ENCODE measurements around the gene COMMD6. TPM values are rescaled to one million over a fixed set of nuclear protein-coding genes. Genes with fewer than 3 reads are reported as not detected.
"Not testable (repeated sequence)": the region's sequence is repeated elsewhere in the genome, so short reads cannot be mapped to it uniquely, and the experiment has no call there.

COMMD6 gene
- polyA plus RNA-seq, 2 donors, result 68.8 to 72.7 TPM

DNA sequence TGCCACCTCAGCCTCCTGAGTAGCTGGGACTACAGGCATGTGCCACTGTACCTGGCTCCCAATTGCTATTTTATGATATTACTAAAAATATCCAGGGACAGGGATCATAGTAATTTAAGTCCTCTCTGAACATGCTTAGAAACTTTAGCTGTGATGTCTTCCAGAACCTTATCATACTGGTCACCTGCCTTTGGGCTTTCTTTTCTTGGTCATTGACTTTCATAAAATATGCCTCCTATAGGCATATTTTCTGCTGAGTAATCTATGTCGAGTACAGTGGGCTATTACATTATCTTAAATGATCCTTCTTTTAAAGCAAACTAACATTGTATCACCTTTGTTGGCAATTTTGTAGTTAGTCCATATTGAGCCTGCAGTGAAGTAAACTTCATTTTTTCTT lies 18.2 kb upstream of the COMMD6 start:
- 78 to 82% methylated on average over 1 of the region's 1 CpG for WGBS, 2 donors
- no peaks in the 10 kb centered on the region for H3K27me3 ChIP-seq (ENCODE audit: control insufficient read depth in 1 of 2, insufficient read depth in 2 of 2, low read length in 2 of 2)
- H3K36me3 ChIP-seq (ENCODE audit: control insufficient read depth in 2 of 2, insufficient read depth in 2 of 2, low read length in 1 of 2), result peaks cover 4 to 5% of the 10 kb centered on the region in 2 donors
- no peaks in the 10 kb centered on the region for H3K9me3 ChIP-seq (ENCODE audit: control insufficient read depth in 2 of 2, insufficient read depth in 1 of 2, low read depth in 1 of 2, low read length in 1 of 2)
- no peaks in the 10 kb centered on the region for H3K4me1 ChIP-seq (ENCODE audit: control insufficient read depth in 2 of 2, insufficient read depth in 2 of 2, low read length in 1 of 2)
- H3K4me3 ChIP-seq (ENCODE audit: low read depth in 1 of 2, low read length in 2 of 2), result no peak overlapping the region
- no peak overlapping the region for H3K27ac ChIP-seq (ENCODE audit: low read depth in 2 of 2, low read length in 1 of 2)

DNA sequence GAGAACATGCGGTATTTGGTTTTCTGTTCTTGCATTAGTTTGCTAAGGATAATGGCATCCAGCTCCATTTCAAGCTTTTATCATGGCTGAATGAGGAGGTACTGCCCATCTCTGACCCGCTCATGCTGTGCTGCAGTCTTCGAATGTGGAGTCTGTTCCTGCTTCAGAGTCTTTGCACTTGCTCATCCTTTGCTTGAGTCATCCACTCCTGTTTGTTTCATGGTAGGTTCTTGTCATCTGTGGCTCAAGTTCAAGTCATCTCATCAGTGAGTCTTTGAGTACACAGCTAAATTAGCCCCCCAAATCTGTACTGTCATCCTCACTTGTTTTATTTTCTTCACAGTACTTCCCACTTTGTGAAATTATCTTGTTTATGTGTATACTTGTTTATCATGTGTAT lies 17.3 kb upstream of the COMMD6 start:
- peaks cover 4% of the 10 kb centered on the region in 2 donors for H3K36me3 ChIP-seq (ENCODE audit: control insufficient read depth in 2 of 2, insufficient read depth in 2 of 2, low read length in 1 of 2)
- no peaks in the 10 kb centered on the region for H3K9me3 ChIP-seq (ENCODE audit: control insufficient read depth in 2 of 2, insufficient read depth in 1 of 2, low read depth in 1 of 2, low read length in 1 of 2)
- WGBS, 2 donors, result 94 to 95% methylated on average over 3 of the region's 3 CpGs
- H3K27ac ChIP-seq (ENCODE audit: low read depth in 2 of 2, low read length in 1 of 2), result no peak overlapping the region
- H3K4me1 ChIP-seq (ENCODE audit: control insufficient read depth in 2 of 2, insufficient read depth in 2 of 2, low read length in 1 of 2), result no peaks in the 10 kb centered on the region
- no peak overlapping the region for H3K4me3 ChIP-seq (ENCODE audit: low read depth in 1 of 2, low read length in 2 of 2)
- H3K27me3 ChIP-seq (ENCODE audit: control insufficient read depth in 1 of 2, insufficient read depth in 2 of 2, low read length in 2 of 2), result no peaks in the 10 kb centered on the region

DNA sequence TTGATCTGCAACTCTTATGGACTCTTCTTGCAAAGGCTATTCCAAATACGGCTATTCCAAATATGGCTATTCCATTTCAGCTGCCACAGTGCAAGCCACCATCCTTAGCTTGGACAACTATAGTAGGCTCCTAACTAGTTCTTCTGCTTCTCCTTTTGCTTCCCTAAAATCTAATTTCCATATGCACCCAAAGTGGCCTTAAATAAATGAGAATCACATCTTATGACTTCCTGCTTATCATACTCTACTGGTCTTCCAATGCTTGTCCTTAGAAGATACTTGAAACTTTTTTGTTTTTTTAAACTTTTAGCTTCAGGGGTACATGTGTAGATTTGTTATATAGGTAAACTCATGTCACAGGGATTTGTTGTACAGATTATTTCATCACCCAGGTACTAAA lies 16.8 kb upstream of the COMMD6 start:
- Histone ChIP-seq H3K4me1 (ENCODE audit: control insufficient read depth in 2 of 2, insufficient read depth in 2 of 2, low read length in 1 of 2) (no peaks in the 10 kb centered on the region), H3K27me3 (ENCODE audit: control insufficient read depth in 1 of 2, insufficient read depth in 2 of 2, low read length in 2 of 2) (no peaks in the 10 kb centered on the region), H3K36me3 (ENCODE audit: control insufficient read depth in 2 of 2, insufficient read depth in 2 of 2, low read length in 1 of 2) (peaks cover 4% of the 10 kb centered on the region in 2 donors), H3K27ac (ENCODE audit: low read depth in 2 of 2, low read length in 1 of 2) (no peak overlapping the region), H3K4me3 (ENCODE audit: low read depth in 1 of 2, low read length in 2 of 2) (no peak overlapping the region), H3K9me3 (ENCODE audit: control insufficient read depth in 2 of 2, insufficient read depth in 1 of 2, low read depth in 1 of 2, low read length in 1 of 2) (no peaks in the 10 kb centered on the region)
- WGBS, 2 donors, result 93 to 97% methylated on average over 1 of the region's 1 CpG

DNA sequence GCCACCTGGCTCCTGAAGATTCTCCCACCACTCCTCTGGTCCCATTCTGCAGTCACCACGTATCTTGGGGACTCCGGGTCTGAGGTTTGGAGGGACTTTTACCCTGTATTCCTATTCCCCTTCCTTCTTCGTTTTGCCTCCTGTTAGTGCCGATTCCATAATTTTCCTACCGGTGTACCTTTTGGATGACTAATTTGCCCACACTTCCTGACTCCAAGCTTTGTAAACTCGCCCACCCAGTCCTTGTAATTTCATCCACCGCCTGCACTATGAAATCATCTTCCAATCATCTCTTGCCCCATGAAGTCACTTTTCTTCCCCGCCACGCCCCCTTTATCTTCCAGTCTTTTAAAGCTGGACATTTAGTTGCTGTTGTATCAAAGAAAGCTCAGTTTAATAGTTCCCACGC lies 12.5 kb upstream of the COMMD6 start:
- Histone ChIP-seq H3K27me3 (ENCODE audit: control insufficient read depth in 1 of 2, insufficient read depth in 2 of 2, low read length in 2 of 2) (no peaks in the 10 kb centered on the region), H3K4me1 (ENCODE audit: control insufficient read depth in 2 of 2, insufficient read depth in 2 of 2, low read length in 1 of 2) (no peaks in the 10 kb centered on the region), H3K9me3 (ENCODE audit: control insufficient read depth in 2 of 2, insufficient read depth in 1 of 2, low read depth in 1 of 2, low read length in 1 of 2) (no peaks in the 10 kb centered on the region), H3K27ac (ENCODE audit: low read depth in 2 of 2, low read length in 1 of 2) (peak overlapping the region; percentile 77 to 84), H3K4me3 (ENCODE audit: low read depth in 1 of 2, low read length in 2 of 2) (peak overlapping the region; percentile 96 to 98), H3K36me3 (ENCODE audit: control insufficient read depth in 2 of 2, insufficient read depth in 2 of 2, low read length in 1 of 2) (peaks cover 3 to 4% of the 10 kb centered on the region in 2 donors)
- WGBS, 2 donors, result 2% methylated on average over 10 of the region's 10 CpGs

GRCh38 chr13:75549262-75550158 lies 11.9 kb upstream of the COMMD6 start, which contains the start of gene UCHL3:
Gene UCHL3 (plus strand): TSS chr13:75549791. CDS start chr13:75549821, 30 bp downstream.
- H3K27ac ChIP-seq (ENCODE audit: low read depth in 2 of 2, low read length in 1 of 2), result peak within 1 kb of the TSS; percentile 77 to 84
- no peaks in the 10 kb centered on the region for H3K4me1 ChIP-seq (ENCODE audit: control insufficient read depth in 2 of 2, insufficient read depth in 2 of 2, low read length in 1 of 2)
- WGBS, 2 donors, result 0% methylated on average over 63 to 74 of the region's 74 CpGs
- no peaks in the 10 kb centered on the region for H3K27me3 ChIP-seq (ENCODE audit: control insufficient read depth in 1 of 2, insufficient read depth in 2 of 2, low read length in 2 of 2)
- H3K4me3 ChIP-seq (ENCODE audit: low read depth in 1 of 2, low read length in 2 of 2), result peak within 1 kb of the TSS; percentile 96 to 98
- no peaks in the 10 kb centered on the region for H3K36me3 ChIP-seq (ENCODE audit: control insufficient read depth in 2 of 2, insufficient read depth in 2 of 2, low read length in 1 of 2)
- H3K9me3 ChIP-seq (ENCODE audit: control insufficient read depth in 2 of 2, insufficient read depth in 1 of 2, low read depth in 1 of 2, low read length in 1 of 2), result no peaks in the 10 kb centered on the region

DNA sequence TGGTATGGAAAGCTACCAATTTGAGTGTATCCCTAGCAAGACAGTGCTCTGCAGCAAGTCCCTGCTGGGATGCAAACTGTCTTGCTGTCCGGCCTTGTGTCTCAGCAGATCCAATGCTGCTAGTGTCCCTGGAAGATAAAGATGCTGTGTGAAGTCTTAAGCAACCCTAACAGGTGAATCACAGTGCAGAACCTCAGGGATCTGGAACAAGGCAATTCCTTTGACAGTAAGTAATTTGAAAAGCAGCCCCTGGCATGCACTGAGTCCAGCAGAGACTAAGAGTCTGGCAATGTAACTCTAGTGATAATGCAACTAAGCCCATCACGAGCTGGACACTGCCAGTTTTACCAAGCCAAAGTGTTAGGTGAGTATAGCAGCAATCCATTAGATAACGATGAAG lies 10.3 kb upstream of the COMMD6 start:
- Histone ChIP-seq H3K27me3 (ENCODE audit: control insufficient read depth in 1 of 2, insufficient read depth in 2 of 2, low read length in 2 of 2) (no peaks in the 10 kb centered on the region), H3K36me3 (ENCODE audit: control insufficient read depth in 2 of 2, insufficient read depth in 2 of 2, low read length in 1 of 2) (no peaks in the 10 kb centered on the region), H3K4me3 (ENCODE audit: low read depth in 1 of 2, low read length in 2 of 2) (no peak overlapping the region), H3K4me1 (ENCODE audit: control insufficient read depth in 2 of 2, insufficient read depth in 2 of 2, low read length in 1 of 2) (no peaks in the 10 kb centered on the region), H3K27ac (ENCODE audit: low read depth in 2 of 2, low read length in 1 of 2) (no peak overlapping the region), H3K9me3 (ENCODE audit: control insufficient read depth in 2 of 2, insufficient read depth in 1 of 2, low read depth in 1 of 2, low read length in 1 of 2) (no peaks in the 10 kb centered on the region)
- WGBS, 2 donors, result 83 to 92% methylated on average over 3 of the region's 3 CpGs

GRCh38 chr13:75545386-75545785 lies 7.7 kb upstream of the COMMD6 start:
- 89 to 92% methylated on average over 14 of the region's 14 CpGs for WGBS, 2 donors

DNA sequence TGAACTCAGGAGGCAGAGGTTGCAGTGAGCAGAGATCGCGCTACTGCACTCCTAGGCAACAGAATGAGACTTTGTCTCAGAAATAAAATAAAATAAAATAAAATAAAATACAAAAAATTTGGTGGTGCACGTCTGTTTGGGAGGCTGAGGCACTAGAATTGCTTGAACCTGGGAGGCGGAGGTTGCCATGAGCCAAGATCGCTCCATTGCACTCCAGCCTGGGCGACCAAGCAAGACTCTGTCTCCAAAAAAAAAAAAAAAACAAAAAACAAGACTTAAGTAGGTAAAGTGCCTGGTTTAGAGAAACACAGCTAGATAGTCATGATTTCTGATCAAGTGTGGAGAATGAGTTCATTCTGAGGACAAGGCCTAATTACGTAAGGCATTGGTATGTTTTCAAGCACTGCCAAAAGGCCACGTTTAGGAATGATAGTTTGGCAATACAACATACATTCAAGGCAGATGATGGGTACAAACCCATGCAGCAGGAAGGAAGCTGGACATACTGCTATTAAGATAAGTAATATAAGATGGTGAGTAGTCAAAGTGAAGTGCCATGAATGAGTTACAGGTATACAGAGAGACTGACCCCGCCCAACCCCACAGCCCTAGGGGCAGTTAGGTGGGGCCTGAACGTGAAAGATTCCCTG lies 7.2 kb upstream of the COMMD6 start:
- Histone ChIP-seq H3K27me3 (ENCODE audit: control insufficient read depth in 1 of 2, insufficient read depth in 2 of 2, low read length in 2 of 2) (no peaks in the 10 kb centered on the region), H3K4me1 (ENCODE audit: control insufficient read depth in 2 of 2, insufficient read depth in 2 of 2, low read length in 1 of 2) (no peaks in the 10 kb centered on the region), H3K4me3 (ENCODE audit: low read depth in 1 of 2, low read length in 2 of 2) (no peak overlapping the region), H3K27ac (ENCODE audit: low read depth in 2 of 2, low read length in 1 of 2) (no peak overlapping the region), H3K9me3 (ENCODE audit: control insufficient read depth in 2 of 2, insufficient read depth in 1 of 2, low read depth in 1 of 2, low read length in 1 of 2) (no peaks in the 10 kb centered on the region), H3K36me3 (ENCODE audit: control insufficient read depth in 2 of 2, insufficient read depth in 2 of 2, low read length in 1 of 2) (no peaks in the 10 kb centered on the region)
- WGBS, 2 donors, result 73 to 81% methylated on average over 10 of the region's 10 CpGs

More at GRCh38 chr13:75545386-75545785, 7.7 kb upstream of the COMMD6 start:
- not testable (repeated sequence) for H3K4me1 ChIP-seq (ENCODE audit: control insufficient read depth in 2 of 2, insufficient read depth in 2 of 2, low read length in 1 of 2); H3K27me3 ChIP-seq (ENCODE audit: control insufficient read depth in 1 of 2, insufficient read depth in 2 of 2, low read length in 2 of 2); H3K9me3 ChIP-seq (ENCODE audit: control insufficient read depth in 2 of 2, insufficient read depth in 1 of 2, low read depth in 1 of 2, low read length in 1 of 2); H3K4me3 ChIP-seq (ENCODE audit: low read depth in 1 of 2, low read length in 2 of 2); H3K27ac ChIP-seq (ENCODE audit: low read depth in 2 of 2, low read length in 1 of 2); H3K36me3 ChIP-seq (ENCODE audit: control insufficient read depth in 2 of 2, insufficient read depth in 2 of 2, low read length in 1 of 2)

DNA sequence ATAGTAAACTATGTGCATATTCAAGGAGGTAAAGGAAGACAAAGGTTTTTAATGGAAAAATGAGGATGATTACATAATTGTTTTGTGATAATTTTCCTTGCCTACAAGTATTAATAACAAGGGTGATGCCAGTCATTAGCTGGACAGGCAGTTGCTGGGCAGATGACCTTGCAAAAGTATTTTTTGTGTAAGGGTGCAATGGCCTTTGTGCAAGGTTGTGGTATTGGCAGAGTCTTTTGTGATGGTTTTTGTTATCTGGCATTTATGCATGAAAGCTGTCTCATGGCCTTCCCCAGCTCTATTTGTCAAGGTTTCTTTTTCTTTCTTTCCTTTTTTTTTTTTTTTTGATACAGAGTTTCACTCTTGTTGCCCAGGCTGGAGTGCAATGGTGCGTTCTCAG lies 4.3 kb upstream of the COMMD6 start:
- Histone ChIP-seq H3K27me3 (ENCODE audit: control insufficient read depth in 1 of 2, insufficient read depth in 2 of 2, low read length in 2 of 2) (no peaks in the 10 kb centered on the region), H3K27ac (ENCODE audit: low read depth in 2 of 2, low read length in 1 of 2) (no peak overlapping the region), H3K36me3 (ENCODE audit: control insufficient read depth in 2 of 2, insufficient read depth in 2 of 2, low read length in 1 of 2) (no peaks in the 10 kb centered on the region), H3K4me1 (ENCODE audit: control insufficient read depth in 2 of 2, insufficient read depth in 2 of 2, low read length in 1 of 2) (no peaks in the 10 kb centered on the region), H3K9me3 (ENCODE audit: control insufficient read depth in 2 of 2, insufficient read depth in 1 of 2, low read depth in 1 of 2, low read length in 1 of 2) (no peaks in the 10 kb centered on the region), H3K4me3 (ENCODE audit: low read depth in 1 of 2, low read length in 2 of 2) (no peak overlapping the region)
- WGBS, 2 donors, result 93 to 100% methylated on average over 1 of the region's 1 CpG
